Panc1 (cell line): Measurements from ENCODE around the gene PCGF6.

ENCODE experiments used
- POLR2AphosphoS5 ChIP-seq: IDR thresholded peaks from 2 replicates; pipeline ENCODE4 v1.6.1; 2012; ENCODE audit warnings: mild to moderate bottlenecking, low read depth, low read length, moderate library complexity
- SIN3A ChIP-seq: IDR thresholded peaks from 2 replicates; pipeline ENCODE4 v1.6.1; 2012; ENCODE audit warnings: low read depth, mild to moderate bottlenecking, low read length, moderate library complexity, borderline replicate concordance; ENCODE audit not compliant: insufficient read depth

- TF ChIP-seq SIN3A (no peak), POLR2AphosphoS5 (no peak)
These were observed 74.6 kb downstream of the PCGF6 start for GRCh38 chr10:103276251-103276895.
